ENCODE measurements around the gene C16orf74. TPM values are rescaled to one million over a fixed set of nuclear protein-coding genes. Genes with fewer than 3 reads are reported as not detected.

Gene C16orf74
- total and polyA plus RNA-seq, 2 of the 8 experiments (the other 6 are each of a cell fraction or from before 2014, with no cell fraction given) = 7.3 to 9.3 TPM

GRCh38 chr16:85774136-85774535 lies 23.2 kb upstream of the C16orf74 start (continued):
- TF ChIP-seq CHD7 (IDR thresholded peaks at IDR 0.05; ENCODE audit: insufficient replicate concordance, low read length) (no peak), ZNF274 (IDR thresholded peaks at IDR 0.05; ENCODE audit: borderline replicate concordance, extremely low read depth, low read length) (no peak), FOSL1 (IDR thresholded peaks at IDR 0.05; ENCODE audit: insufficient read depth, low read depth, low read length) (no peak), TEAD4 (IDR thresholded peaks at IDR 0.05; ENCODE audit: low read depth, low read length) (no peak), JUN (IDR thresholded peaks at IDR 0.05; ENCODE audit: low read depth, low read length) (no peak), SUZ12 (IDR thresholded peaks at IDR 0.05; ENCODE audit: low read length) (no peak), KDM1A (IDR thresholded peaks at IDR 0.05; ENCODE audit: borderline replicate concordance, low read length) (no peak)
- TF ChIP-seq, protein P1, sequence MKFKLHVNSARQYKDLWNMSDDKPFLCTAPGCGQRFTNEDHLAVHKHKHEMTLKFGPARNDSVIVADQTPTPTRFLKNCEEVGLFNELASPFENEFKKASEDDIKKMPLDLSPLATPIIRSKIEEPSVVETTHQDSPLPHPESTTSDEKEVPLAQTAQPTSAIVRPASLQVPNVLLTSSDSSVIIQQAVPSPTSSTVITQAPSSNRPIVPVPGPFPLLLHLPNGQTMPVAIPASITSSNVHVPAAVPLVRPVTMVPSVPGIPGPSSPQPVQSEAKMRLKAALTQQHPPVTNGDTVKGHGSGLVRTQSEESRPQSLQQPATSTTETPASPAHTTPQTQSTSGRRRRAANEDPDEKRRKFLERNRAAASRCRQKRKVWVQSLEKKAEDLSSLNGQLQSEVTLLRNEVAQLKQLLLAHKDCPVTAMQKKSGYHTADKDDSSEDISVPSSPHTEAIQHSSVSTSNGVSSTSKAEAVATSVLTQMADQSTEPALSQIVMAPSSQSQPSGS (IDR thresholded peaks at IDR 0.05; ENCODE audit: low read length) = no peak
